Esophagus muscularis mucosa (tissue), 4 donors: Measurements from ENCODE around the gene FRMD1. TPM values are rescaled to one million over a fixed set of nuclear protein-coding genes. Genes with fewer than 3 reads are reported as not detected.
"Not testable (repeated sequence)": the region's sequence is repeated elsewhere in the genome, so short reads cannot be mapped to it uniquely, and the experiment has no call there.

Source experiments
- DNase-seq: peaks from one replicate; pipeline ENCODE4 v3.0.0-alpha.2; 2017; ENCODE audit errors: extremely low spot score
- H3K27ac ChIP-seq, 4 donors: fragments of 200-600 bp; sonication (generic); replicated peaks in 1 of 4; 1 replicate in 3 of 4; 2 replicates in 1 of 4; pipeline ENCODE4 v1.5.1; 2016 to 2019; ENCODE audit warnings: mild to moderate bottlenecking in 1 of 4
- H3K27me3 ChIP-seq, 4 donors: fragments of 200-600 bp; sonication (generic); one replicate each; pipeline versions ENCODE4 v1.5.1 to v1.6.0; 2016 to 2019
- H3K36me3 ChIP-seq, 4 donors: fragments of 200-600 bp; sonication (generic); one replicate each; pipeline ENCODE4 v1.5.1; 2016 to 2019
- H3K4me1 ChIP-seq, 4 donors: fragments of 200-600 bp; sonication (generic); one replicate each; pipeline ENCODE4 v1.5.1; 2016 to 2019
- H3K4me3 ChIP-seq, 4 donors: fragments of 200-600 bp; sonication (generic); 1 replicate in 2 of 4; 2 replicates in 2 of 4; pipeline ENCODE4 v1.5.1; 2016 to 2019; ENCODE audit warnings: mild to moderate bottlenecking in 4 of 4, moderate library complexity in 1 of 4
- H3K9me3 ChIP-seq, 4 donors: fragments of 200-600 bp; sonication (generic); 1 replicate in 3 of 4; 2 replicates in 1 of 4; pipeline ENCODE4 v1.5.1; 2016 to 2019
- CTCF ChIP-seq, 3 experiments: fragments of 200-600 bp in 2 of 3; fragments of 450-650 bp in 1 of 3; sonication (generic) in 2 of 3; IDR thresholded peaks; one replicate each; pipeline ENCODE4 v1.5.1; 2017 to 2019; ENCODE audit warnings: antibody characterized with exemption in 3 of 3, mild to moderate bottlenecking in 2 of 3, moderate library complexity in 1 of 3
- EP300 ChIP-seq: sonication (generic); formaldehyde crosslinking; IDR thresholded peaks from one replicate; pipeline ENCODE4 v1.6.1; 2017; ENCODE audit warnings: antibody characterized with exemption
- POLR2A ChIP-seq: fragments of 450-650 bp; IDR thresholded peaks from one replicate; pipeline ENCODE4 v1.6.1; 2017; ENCODE audit warnings: antibody characterized with exemption, moderate library complexity, mild to moderate bottlenecking, low read depth
- POLR2AphosphoS5 ChIP-seq, 2 donors: sonication (generic); formaldehyde crosslinking; IDR thresholded peaks; one replicate each; pipeline ENCODE4 v1.6.1; 2017; ENCODE audit warnings: antibody characterized with exemption in 2 of 2
- WGBS: methylation state at CpG from one replicate; pipeline ENCODE4 v1.1.5; 2018; 5-methylcytosine and 5-hydroxymethylcytosine counted together
- intact Hi-C: fragments of 100-400 bp; cut with DNase I; formaldehyde crosslinking; loops from one replicate; pipeline ENCODE4 v1.15.1; 2023
- total RNA-seq, 4 donors: library from RNA; depleted of rRNA; stranded (reverse); fragments of >200 nt; gene quantifications; one replicate each; pipeline versions ENCODE4 v1.1.0 to v1.2.1, GENCODE V29; 2016

Gene FRMD1
- total RNA-seq, 4 donors from 2014 or later = 0.17 TPM; not detected in 3

- TF ChIP-seq CTCF (IDR thresholded peaks at IDR 0.05) (no peak), POLR2AphosphoS5 (IDR thresholded peaks at IDR 0.05) (no peak), POLR2A (no peak), EP300 (no peak)
- Histone ChIP-seq H3K36me3 (no peaks in the 10 kb centered on the region), H3K9me3 (no peaks in the 10 kb centered on the region), H3K4me3 (no peak overlapping the region), H3K27ac (no peak overlapping the region), H3K27me3 (peaks cover 0 to 3% (median 0%) of the 10 kb centered on the region in 4 donors), H3K4me1 (peaks cover 0 to 7% (median 0%) of the 10 kb centered on the region in 4 donors)
- DNase-seq = no peak
- intact Hi-C loops = no loop called here
- WGBS = 87% methylated on average over 26 of the region's 26 CpGs
Observed at GRCh38 chr6:168081858-168082546, 3.0 kb upstream of the FRMD1 start.

- Histone ChIP-seq H3K9me3 (no peaks in the 10 kb centered on the region), H3K27ac (no peak overlapping the region), H3K4me3 (no peak overlapping the region), H3K36me3 (no peaks in the 10 kb centered on the region), H3K27me3 (peaks cover 0 to 3% (median 0%) of the 10 kb centered on the region in 4 donors), H3K4me1 (peaks cover 0 to 7% (median 0%) of the 10 kb centered on the region in 4 donors)
- intact Hi-C loops = no loop called here
- TF ChIP-seq POLR2A (no peak), CTCF (IDR thresholded peaks at IDR 0.05) (no peak), EP300 (no peak), POLR2AphosphoS5 (IDR thresholded peaks at IDR 0.05) (no peak)
- no peak for DNase-seq
- WGBS = 88% methylated on average over 24 of the region's 24 CpGs
Observed at GRCh38 chr6:168080393-168081077, 1.5 kb upstream of the FRMD1 start.

DNA sequence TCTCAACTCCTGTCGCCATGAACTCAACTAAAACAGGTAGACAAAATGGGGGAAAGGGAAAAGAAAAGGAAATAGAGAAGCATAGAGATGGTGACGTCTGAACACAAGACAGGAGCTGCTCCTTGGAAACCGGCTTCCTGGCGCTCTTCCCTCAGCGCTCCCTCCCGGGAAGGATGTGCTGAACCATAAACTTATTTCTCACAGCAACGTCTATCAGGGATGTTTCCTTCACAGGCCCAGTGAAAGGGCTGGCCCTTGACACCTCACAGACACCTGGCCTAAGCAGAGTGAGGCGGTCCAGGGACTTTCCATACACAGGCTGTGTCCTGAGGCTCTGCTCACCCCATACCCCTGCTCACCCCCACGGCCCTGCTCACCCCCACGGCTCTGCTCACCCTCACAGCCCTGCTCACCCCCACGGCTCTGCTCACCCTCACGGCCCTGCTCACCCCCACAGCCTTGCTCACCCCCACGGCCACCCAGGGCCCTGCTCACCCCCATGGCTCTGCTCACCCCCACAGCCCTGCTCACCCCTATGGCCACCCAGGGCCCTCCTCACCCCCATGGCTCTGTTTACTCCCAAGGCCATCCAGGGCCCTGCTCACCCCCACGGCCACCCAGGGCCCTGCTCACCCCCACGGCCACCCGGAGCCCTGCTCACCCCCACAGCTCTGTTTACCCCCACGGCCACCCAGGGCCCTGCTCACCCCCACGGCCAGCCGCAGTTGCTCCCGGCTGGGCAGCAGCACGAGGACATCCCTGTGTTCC, 653 bp downstream of the FRMD1 start:
- Histone ChIP-seq H3K27ac (no peak overlapping the region), H3K4me1 (peaks cover 0 to 7% (median 0%) of the 10 kb centered on the region in 4 donors), H3K27me3 (peaks cover 0 to 11% (median 0%) of the 10 kb centered on the region in 4 donors), H3K4me3 (no peak overlapping the region), H3K9me3 (no peaks in the 10 kb centered on the region), H3K36me3 (no peaks in the 10 kb centered on the region)
- 65% methylated on average over 20 of the region's 21 CpGs for WGBS
- DNase-seq = no peak
- intact Hi-C loops = no loop called here
- TF ChIP-seq CTCF (IDR thresholded peaks at IDR 0.05) = no peak
- no peak for TF ChIP-seq EP300
- no peak for TF ChIP-seq POLR2A
- no peak for TF ChIP-seq POLR2AphosphoS5 (IDR thresholded peaks at IDR 0.05)

- peaks cover 0 to 21% (median 0%) of the 10 kb centered on the region in 4 donors for H3K27me3 ChIP-seq
- intact Hi-C loops, H3K4me3 ChIP-seq, H3K9me3 ChIP-seq, H3K4me1 ChIP-seq, H3K36me3 ChIP-seq, DNase-seq, H3K27ac ChIP-seq: not testable (repeated sequence)
- WGBS = 98% methylated on average over 5 of the region's 7 CpGs
Observed at GRCh38 chr6:168077401-168077800, 1.6 kb downstream of the FRMD1 start.

DNA sequence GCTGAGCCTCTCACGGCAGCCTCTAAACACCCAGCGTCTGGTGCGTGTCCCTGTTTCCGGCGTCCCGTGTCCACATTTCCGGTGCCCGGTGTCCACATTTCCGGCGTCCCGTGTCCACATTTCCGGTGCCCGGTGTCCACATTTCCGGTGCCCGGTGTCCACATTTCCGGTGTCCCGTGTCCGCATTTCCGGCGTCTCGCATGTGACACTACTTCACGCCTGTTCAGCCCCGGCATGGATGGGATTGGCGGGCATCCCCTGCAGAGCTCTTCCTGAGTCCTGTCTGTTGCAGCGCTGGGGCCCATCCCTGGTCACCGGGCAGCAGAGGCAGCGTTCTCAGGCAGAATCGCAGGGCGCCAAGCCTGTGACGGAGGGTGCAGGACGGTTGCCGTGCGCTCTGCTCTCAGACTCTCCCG, 3.2 kb downstream of the FRMD1 start:
- intact Hi-C loops = no loop called here
- no peaks in the 10 kb centered on the region for H3K9me3 ChIP-seq
- 94% methylated on average over 33 of the region's 34 CpGs for WGBS

More for the DNA sequence above, 3.2 kb downstream of the FRMD1 start:
- no peak overlapping the region for H3K4me3 ChIP-seq
- H3K36me3 ChIP-seq = no peaks in the 10 kb centered on the region
- TF ChIP-seq POLR2A (no peak), POLR2AphosphoS5 (IDR thresholded peaks at IDR 0.05) (no peak), CTCF (IDR thresholded peaks at IDR 0.05) (no peak), EP300 (no peak)
- peaks cover 0 to 7% (median 0%) of the 10 kb centered on the region in 4 donors for H3K4me1 ChIP-seq
- no peak overlapping the region for H3K27ac ChIP-seq
- no peak for DNase-seq
- peaks cover 0 to 31% (median 0%) of the 10 kb centered on the region in 4 donors for H3K27me3 ChIP-seq
